SU-DHL-6 (cell line): ENCODE measurements around the gene FAM163B.

Source experiments
- H2AFZ ChIP-seq: fragments of 200-600 bp; sonication (generic); 2 replicates; pipeline ENCODE4 v1.6.1; 2014; ENCODE audit warnings: low read depth, mild to moderate bottlenecking, moderate library complexity, mixed read lengths, antibody characterized with exemption, low read length; ENCODE audit not compliant: severe bottlenecking
- H3F3A ChIP-seq: fragments of 200-600 bp; shearing (Covaris generic); 2 replicates; pipeline ENCODE4 v1.6.0; 2016; ENCODE audit warnings: antibody characterized with exemption, mild to moderate bottlenecking; ENCODE audit not compliant: insufficient read depth
- H3K27ac ChIP-seq: fragments of 200-600 bp; sonication (generic); 2 replicates; pipeline ENCODE4 v1.5.1; 2016; ENCODE audit warnings: low read depth, mild to moderate bottlenecking, low read length, moderate library complexity, mixed read lengths
- H3K27me3 ChIP-seq: fragments of 200-600 bp; sonication (generic), shearing (Covaris generic); 2 replicates; pipeline ENCODE4 v1.6.0; 2014; ENCODE audit warnings: mild to moderate bottlenecking, low read length
- H3K36me3 ChIP-seq: fragments of 200-600 bp; sonication (generic); 2 replicates; pipeline ENCODE4 v1.6.1; 2014; ENCODE audit warnings: mild to moderate bottlenecking, low read length, mixed read lengths
- H3K4me2 ChIP-seq: fragments of 300-600, 200-600 bp; shearing (Covaris generic), sonication (generic); 2 replicates; pipeline ENCODE4 v1.6.0; 2014; ENCODE audit warnings: low read length, low read depth, mild to moderate bottlenecking; ENCODE audit not compliant: poor library complexity, severe bottlenecking
- H3K4me3 ChIP-seq: fragments of 200-600 bp; sonication (generic); 2 replicates; pipeline ENCODE4 v1.5.1; 2014; ENCODE audit warnings: antibody characterized with exemption, low read length, mild to moderate bottlenecking, mixed read lengths; ENCODE audit not compliant: insufficient read depth, poor library complexity, severe bottlenecking
- H3K79me2 ChIP-seq: fragments of 200-600 bp; sonication (generic); 2 replicates; pipeline ENCODE4 v1.6.1; 2014; ENCODE audit warnings: mild to moderate bottlenecking, low read length, moderate library complexity; ENCODE audit not compliant: insufficient read depth
- H3K9ac ChIP-seq: fragments of 200-600 bp; sonication (generic); 2 replicates; pipeline ENCODE4 v1.7.0; 2014; ENCODE audit warnings: mild to moderate bottlenecking, low read length
- H3K9me2 ChIP-seq: fragments of 200-600 bp; sonication (generic); replicated peaks from 2 replicates; pipeline ENCODE4 v1.6.1; 2014; ENCODE audit warnings: low read length; ENCODE audit not compliant: insufficient read depth
- H3K9me3 ChIP-seq: fragments of 200-600 bp; sonication (generic); 2 replicates; pipeline ENCODE4 v1.6.1; 2014; ENCODE audit warnings: low read length, mixed read lengths; ENCODE audit not compliant: insufficient read depth
- H4K20me1 ChIP-seq: fragments of 200-600 bp; sonication (generic); 2 replicates; pipeline ENCODE4 v1.6.1; 2014; ENCODE audit warnings: low read depth, mild to moderate bottlenecking, antibody characterized with exemption, low read length, moderate library complexity, mixed read lengths
- EZH2phosphoT487 ChIP-seq: fragments of 200-600 bp; sonication (generic), shearing (Covaris generic); conservative IDR thresholded peaks from 2 replicates; pipeline ENCODE4 v1.6.1; 2018; ENCODE audit warnings: mild to moderate bottlenecking, antibody characterized with exemption, low read length, moderate library complexity, mixed read lengths
- TF ChIP-seq, protein P1 (sequence below): fragments of 200-600 bp; sonication (generic); IDR thresholded peaks from one replicate; pipeline ENCODE4 v1.5.1; 2017; ENCODE audit warnings: antibody characterized with exemption, mild to moderate bottlenecking, low read length, moderate library complexity; ENCODE audit not compliant: insufficient read depth, poor library complexity, severe bottlenecking

Gene FAM163B

DNA sequence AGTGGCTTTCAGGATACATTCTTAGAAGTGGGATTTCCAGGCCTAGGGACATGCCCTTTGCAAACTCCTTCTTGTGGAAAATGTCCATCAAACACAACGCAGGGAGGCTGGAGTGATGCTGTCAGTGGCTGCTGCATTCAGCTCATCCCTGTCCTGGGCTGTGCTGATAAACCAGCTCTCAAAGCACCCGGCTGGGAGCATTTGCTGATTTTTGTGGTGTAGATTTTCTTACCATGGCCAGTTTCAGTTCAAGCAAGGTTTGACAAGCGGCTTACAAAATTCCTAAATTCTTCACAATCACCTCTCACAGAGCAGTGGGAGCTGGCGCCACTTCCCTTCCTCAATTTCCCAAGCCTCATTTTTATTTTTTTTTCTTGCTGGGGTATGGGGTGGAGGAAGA, 28.2 kb downstream of the FAM163B start:
- Histone ChIP-seq H2AFZ (no peak overlapping the region), H3K79me2 (no peaks in the 10 kb centered on the region), H4K20me1 (no peaks in the 10 kb centered on the region), H3K4me3 (no peak overlapping the region), H3K27me3 (no peaks in the 10 kb centered on the region), H3K9me3 (no peaks in the 10 kb centered on the region), H3K9me2 (no peaks in the 10 kb centered on the region), H3K9ac (no peak overlapping the region), H3K4me2 (no peak overlapping the region), H3K36me3 (no peaks in the 10 kb centered on the region), H3K27ac (no peak overlapping the region), H3F3A (no peaks in the 10 kb centered on the region)
- TF ChIP-seq EZH2phosphoT487, result no peak
- TF ChIP-seq, protein P1, sequence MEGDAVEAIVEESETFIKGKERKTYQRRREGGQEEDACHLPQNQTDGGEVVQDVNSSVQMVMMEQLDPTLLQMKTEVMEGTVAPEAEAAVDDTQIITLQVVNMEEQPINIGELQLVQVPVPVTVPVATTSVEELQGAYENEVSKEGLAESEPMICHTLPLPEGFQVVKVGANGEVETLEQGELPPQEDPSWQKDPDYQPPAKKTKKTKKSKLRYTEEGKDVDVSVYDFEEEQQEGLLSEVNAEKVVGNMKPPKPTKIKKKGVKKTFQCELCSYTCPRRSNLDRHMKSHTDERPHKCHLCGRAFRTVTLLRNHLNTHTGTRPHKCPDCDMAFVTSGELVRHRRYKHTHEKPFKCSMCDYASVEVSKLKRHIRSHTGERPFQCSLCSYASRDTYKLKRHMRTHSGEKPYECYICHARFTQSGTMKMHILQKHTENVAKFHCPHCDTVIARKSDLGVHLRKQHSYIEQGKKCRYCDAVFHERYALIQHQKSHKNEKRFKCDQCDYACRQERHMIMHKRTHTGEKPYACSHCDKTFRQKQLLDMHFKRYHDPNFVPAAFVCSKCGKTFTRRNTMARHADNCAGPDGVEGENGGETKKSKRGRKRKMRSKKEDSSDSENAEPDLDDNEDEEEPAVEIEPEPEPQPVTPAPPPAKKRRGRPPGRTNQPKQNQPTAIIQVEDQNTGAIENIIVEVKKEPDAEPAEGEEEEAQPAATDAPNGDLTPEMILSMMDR, result no peak

DNA sequence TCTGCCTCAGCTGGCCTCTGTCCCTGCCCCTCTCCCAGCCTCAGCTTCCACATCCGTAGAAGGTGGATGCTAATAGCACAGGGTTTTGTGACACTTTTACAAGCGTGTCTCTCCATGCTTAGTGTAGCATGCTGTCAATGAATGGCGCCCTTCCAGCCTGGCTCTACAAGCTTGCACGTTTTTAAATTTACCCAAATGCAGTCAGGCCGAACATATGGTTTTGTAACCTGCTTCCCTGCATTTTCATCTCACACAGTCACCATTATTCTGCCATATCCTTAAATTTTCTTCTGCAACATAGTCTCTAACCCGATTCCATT, 28.8 kb downstream of the FAM163B start:
- H4K20me1 ChIP-seq, result no peaks in the 10 kb centered on the region
- H3K4me2 ChIP-seq, result no peak overlapping the region
- no peaks in the 10 kb centered on the region for H3K36me3 ChIP-seq
- no peak overlapping the region for H3K4me3 ChIP-seq
- H3K79me2 ChIP-seq, result no peaks in the 10 kb centered on the region
- H3K27me3 ChIP-seq, result no peaks in the 10 kb centered on the region
- no peak overlapping the region for H3K27ac ChIP-seq
- H2AFZ ChIP-seq, result no peak overlapping the region
- no peak for TF ChIP-seq EZH2phosphoT487
- TF ChIP-seq, protein P1, result no peak
- H3K9ac ChIP-seq, result no peak overlapping the region
- no peaks in the 10 kb centered on the region for H3F3A ChIP-seq
- no peaks in the 10 kb centered on the region for H3K9me2 ChIP-seq
- no peaks in the 10 kb centered on the region for H3K9me3 ChIP-seq

GRCh38 chr9:133579601-133580418, 29.4 kb downstream of the FAM163B start:
- H3K4me3 ChIP-seq, result no peak overlapping the region
- H3K27ac ChIP-seq, result no peak overlapping the region
- H2AFZ ChIP-seq, result no peak overlapping the region
- H3K9ac ChIP-seq, result no peak overlapping the region
- no peaks in the 10 kb centered on the region for H3K79me2 ChIP-seq
- no peaks in the 10 kb centered on the region for H3K9me2 ChIP-seq
- H3K9me3 ChIP-seq, result no peaks in the 10 kb centered on the region
- H3K36me3 ChIP-seq, result no peaks in the 10 kb centered on the region
- no peak overlapping the region for H3K4me2 ChIP-seq
- TF ChIP-seq EZH2phosphoT487, result no peak
- TF ChIP-seq, protein P1, result no peak
- H3F3A ChIP-seq, result no peaks in the 10 kb centered on the region
- no peaks in the 10 kb centered on the region for H4K20me1 ChIP-seq
- H3K27me3 ChIP-seq, result no peaks in the 10 kb centered on the region
